GM18519 (cell line): Measurements from ENCODE around the gene FAP.
A peak's percentile ranks its signal among the peaks of the same experiment; 100 is the strongest.

Experiments
- ATAC-seq: cut with Tn5 transposase; IDR thresholded peaks from one replicate; pipeline ENCODE4 v1.9.1; 2021; ENCODE audit warnings: mild to moderate bottlenecking, moderate library complexity; ENCODE audit not compliant: unreplicated experiment, low FRiP score

Gene FAP

DNA sequence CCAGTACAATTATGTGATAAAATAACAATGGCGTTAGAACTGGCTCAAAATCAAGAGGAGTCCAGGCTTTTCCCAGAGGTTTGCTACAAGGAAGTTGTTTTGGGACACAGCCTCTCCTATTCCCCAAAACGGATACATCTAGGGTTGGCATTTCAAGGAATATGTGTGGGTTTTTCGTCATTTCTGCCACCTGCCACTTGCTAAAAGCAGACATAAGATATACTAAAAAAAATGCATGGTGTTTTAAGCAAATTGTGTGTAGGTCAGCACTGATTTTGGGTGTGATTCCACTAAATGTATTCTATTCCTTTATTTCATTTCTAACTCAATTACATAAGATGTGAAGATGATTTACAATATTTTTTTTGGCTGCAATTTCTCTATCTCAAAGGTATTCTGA, 54.8 kb downstream of the FAP start:
- ATAC-seq: no peak

DNA sequence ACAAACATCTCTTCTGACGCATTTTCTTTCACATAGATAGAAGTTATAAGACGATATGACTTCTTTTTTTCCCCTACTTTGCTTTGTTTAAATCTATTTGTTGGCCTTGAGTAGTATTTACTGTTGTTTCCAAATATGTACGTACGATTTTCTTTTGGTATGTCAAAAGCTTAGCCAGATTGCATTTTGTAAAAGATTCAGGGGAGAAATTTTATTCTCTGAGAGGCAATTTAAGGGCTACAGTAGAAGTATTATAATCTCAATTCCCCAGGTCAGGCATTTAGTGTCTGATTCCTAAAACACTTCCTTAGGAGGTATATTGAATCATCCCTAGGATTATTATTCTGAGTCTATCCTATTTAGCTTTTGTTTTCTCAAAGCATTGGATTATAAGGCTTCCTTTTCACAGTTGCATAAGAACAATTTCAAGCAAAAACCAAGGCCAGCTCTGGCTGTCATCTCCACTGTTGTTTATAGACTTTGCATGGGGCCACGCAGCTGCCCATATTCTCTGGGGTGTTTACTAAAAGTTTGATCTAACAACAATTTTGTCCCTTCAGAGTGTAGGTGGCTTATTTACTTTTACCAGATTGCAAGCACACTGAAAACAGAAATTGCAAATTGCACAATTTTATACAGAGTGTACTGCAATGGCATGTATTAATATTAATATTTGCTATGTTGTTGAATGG, 57.6 kb downstream of the FAP start:
- no peak for ATAC-seq

DNA sequence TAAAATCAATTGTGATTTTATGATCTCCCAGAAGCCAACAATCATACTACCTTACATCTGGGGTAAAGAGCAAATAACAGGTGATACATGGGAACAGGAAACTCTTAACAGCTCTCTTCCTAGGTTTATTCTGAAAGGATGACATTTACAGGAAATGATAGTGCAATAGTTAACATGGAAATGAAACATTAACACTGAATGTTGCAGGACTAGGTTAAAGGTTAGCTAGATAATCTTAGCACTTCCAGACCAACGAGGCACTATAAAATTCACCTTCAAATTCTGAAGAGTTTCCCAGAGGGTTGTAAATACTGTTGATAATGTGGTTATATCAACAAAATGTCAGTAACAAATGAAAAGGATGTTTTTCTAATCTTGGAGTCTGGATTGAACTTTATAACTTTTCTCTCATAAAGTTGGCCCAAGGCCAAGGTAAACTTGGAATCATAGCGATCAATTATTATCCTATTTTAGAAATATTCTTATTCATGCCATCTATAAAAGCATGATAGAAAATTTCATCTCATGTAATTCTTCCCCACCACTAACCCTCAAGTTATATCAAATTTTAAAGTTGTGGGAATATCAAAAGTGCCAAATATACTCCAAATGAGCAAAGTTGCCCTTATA, 58.3 kb downstream of the FAP start:
- no peak for ATAC-seq

DNA sequence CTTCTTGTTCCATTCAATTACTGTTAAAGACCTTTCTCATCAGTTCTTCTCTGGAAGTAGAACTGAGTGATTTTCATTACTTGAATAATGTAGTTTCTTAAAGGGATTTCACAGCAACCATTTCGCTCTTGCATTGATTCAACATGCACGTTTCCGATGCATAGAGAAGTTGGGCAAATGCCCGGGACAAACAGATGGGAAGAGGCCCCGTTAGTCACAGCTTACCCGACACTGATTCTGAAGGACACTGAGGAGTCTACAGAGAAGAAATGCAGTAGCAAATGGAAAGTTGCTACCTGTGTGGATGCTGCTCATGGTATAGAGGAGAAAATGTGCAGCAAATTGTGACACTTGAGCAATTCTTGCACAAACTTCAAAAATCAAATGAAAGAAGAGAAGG, 58.9 kb downstream of the FAP start:
- no peak for ATAC-seq

- no peak for ATAC-seq
Measured at GRCh38 chr2:162182395-162182794, 60.9 kb downstream of the FAP start.

- ATAC-seq: no peak
Measured at GRCh38 chr2:162177301-162177700, 65.9 kb downstream of the FAP start.

GRCh38 chr2:162175714-162176113, 67.5 kb downstream of the FAP start:
- no peak for ATAC-seq

- no peak for ATAC-seq
Measured at GRCh38 chr2:162174746-162175145, 68.5 kb downstream of the FAP start.

DNA sequence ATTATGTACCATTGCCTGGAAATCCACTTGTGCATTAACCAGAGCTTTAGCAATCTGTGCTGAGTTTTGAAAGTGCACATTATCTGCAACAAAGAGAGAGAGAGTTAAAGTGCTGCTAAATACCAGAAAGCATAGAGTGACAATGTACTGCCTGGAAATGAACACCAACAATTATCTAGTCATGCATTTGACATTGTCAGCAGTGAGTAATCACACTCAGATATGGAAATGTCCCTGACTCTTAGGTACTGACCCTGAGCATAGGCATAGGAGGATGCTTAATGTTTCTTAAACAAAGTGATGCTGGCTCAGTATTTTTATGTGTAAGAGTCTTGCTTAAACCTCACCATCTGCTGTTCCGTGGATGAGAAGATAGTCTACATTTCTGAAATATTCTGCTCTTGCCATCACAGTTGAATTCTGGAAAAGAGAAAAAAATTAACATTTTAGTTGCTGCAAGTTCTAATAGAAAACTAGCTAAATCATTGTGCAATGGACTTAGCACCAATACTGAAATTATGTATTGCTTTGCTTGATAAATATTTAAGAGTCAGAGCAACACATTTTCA, 70.4 kb downstream of the FAP start:
- no peak for ATAC-seq

DNA sequence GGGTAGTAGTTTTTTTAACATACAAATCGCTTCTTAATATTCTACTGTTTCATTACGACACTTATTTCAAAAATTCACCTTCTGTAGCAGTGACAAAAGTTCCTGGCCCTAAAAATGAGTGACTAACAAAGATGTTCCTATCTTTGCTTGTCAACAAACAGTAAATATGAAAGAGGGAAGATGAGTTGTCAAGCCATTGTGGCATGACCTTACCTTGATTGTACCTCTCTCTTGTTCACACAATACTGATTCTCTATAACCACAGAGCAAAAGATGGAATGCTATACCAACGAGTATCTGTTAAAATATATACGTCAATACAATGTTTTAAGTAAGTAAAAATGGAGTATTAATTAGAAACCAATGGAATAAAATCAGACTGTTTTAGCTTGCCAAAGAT, 76.5 kb downstream of the FAP start:
- no peak for ATAC-seq

DNA sequence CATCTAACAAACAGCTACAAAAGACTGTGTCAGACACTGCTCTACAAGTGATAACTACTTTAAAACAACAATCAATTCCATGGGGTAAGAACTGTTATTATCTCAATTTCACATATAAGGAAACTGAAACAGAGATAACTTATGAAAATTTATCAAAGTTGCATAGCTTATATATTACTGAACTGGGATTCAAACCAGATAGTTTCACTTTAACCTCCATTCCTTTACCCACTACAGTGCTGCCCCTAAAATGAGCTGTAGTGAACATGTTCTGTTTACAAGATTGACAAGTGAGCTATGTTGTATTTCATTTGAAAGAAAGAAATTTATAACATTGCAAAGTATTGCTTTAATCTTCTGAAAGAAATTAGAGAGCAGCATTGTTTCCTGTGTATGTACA, 77.1 kb downstream of the FAP start:
- ATAC-seq: no peak

DNA sequence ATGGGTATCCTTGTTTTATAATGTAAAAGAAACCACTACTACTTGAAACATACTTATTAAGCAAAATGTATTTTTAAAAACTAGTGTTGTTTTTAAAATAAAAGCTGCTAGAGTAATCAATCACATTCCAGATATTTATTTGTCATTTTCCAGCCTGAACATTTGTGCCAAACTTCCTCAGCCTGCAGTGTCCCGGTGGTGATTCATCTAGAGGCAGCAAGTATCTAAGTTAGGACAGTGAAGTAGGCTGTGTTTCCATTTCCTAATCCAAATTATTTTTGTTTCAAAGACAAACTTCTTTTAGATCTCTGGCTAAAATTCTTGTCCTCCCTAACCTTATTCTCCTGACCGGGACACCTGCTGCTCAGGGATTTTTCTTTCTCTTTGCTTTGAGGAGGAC, 78.4 kb downstream of the FAP start:
- ATAC-seq: no peak

DNA sequence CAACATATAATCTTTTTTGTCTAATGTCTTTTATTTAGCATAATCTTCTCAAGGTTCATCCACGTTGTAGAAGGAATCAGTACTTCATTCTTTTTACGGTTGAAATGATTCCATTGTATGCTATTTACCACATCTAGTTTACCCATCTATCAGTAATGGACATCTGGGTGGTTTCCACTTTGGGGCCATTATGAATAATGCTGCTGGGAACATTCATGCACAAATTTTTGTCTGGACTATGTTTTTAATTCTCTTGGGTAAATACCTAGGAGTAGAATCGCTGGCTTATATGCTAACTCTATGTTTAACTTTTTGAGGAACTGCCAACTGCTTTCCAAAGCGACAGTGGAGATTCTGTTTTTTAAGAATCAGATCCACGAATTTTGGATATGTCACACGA, 83.8 kb downstream of the FAP start:
- ATAC-seq: no peak

DNA sequence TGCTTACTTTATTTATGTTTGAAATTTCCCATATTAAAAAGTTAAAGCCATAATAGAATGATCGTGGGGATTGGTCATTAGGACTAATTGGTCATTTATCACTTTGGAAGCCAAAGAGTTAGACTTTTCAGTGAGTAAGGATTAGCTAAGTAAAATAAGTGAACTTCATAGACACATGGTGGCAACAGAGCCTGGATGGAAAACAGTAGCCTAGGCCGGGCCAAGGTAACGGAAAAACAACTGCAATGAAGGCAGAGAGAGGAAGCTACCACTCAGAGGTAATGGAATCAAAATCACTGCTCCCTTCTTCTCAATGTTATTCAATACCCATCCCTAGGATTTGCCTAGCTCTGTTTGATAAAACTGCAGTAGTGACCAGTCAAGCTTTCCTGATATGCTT, 87.1 kb downstream of the FAP start:
- ATAC-seq: no peak

GRCh38 chr2:162155093-162155492, 88.2 kb downstream of the FAP start:
- ATAC-seq: no peak

DNA sequence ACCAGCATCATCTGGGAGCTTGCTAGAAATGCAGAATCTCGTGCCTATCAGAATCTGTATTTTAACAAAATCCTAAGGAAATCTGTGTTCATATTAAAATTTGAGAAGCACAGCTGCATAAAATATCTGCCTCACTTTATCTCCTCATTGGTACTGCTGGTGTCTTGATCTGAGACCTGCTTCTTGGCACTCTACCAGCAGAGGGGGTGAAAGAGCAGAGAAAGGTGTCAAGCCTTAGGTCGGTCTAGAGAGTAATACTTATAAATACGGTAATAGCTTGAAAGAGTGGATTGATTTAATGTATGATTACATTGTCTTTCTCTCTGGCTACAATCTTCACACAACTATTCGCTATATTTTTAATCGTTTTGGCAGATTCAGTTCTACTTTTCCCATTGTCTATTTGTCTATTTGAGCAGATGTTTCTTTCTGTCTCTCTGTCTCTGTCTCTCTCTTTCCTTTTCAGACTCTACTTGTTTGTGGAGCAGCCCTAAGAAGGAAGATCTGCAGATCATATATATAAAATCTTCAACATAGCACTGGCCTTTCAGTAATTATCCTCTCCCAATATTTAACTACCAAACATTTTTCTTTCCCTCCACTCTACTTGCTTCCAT, 89.5 kb downstream of the FAP start:
- ATAC-seq: peak; percentile 99

DNA sequence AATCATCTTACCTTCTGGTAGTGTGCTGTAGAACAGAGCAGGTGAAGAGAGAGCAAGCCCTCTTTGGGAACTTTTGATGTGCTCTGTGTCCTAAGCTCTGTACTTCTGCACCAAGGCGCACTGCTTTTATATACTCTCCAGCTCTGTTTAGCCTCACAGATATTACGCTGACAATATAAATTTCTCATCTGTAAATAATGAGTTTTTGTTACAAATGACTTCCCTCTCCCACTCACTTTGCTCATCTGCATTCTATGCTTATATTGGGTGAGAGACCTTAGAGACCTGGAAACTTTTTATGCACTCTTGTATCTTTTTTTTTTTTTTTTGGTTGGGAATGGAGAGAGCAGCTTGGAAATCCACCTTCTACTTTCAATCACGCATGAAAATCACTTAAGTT, 91.1 kb downstream of the FAP start, which contains the start of gene GCG:
TSS of gene GCG (minus strand) at position 101 of the 400 bp plus-strand sequence. CDS start 3,069 bp downstream, outside the sequence.
- ATAC-seq: no peak

GRCh38 chr2:162149940-162150339, 93.3 kb downstream of the FAP start:
- no peak for ATAC-seq

GRCh38 chr2:162149466-162149865, 93.8 kb downstream of the FAP start:
- no peak for ATAC-seq

DNA sequence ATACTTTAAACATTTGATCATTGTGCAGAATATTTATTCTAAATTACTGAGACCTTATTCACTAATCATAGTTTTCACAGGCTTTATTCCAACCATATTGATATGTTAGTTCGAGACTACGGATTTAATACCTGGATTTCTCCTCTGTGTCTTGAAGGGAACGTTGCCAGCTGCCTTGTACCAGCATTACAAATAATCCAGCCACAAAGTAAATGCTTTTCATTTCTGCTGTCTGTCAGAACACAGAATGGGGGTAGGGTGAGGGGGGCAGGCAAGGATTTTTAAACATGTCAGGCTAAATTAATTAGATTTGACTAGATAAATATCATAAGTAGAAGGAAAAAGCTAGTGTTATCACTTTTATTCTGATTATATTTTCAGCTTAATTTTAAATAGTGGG, 94.3 kb downstream of the FAP start:
- no peak for ATAC-seq

GRCh38 chr2:162143969-162144368, 99.3 kb downstream of the FAP start:
- no peak for ATAC-seq

GRCh38 chr2:162138310-162138709, 104.9 kb downstream of the FAP start:
- ATAC-seq: no peak
